Astrocyte of the cerebellum (primary cell): ENCODE data around the gene OR5L2.
"Not testable (repeated sequence)": the region's sequence is repeated elsewhere in the genome, so short reads cannot be mapped to it uniquely, and the experiment has no call there.

Experiments used
- DNase-seq: peaks from one replicate; pipeline ENCODE4 v3.0.0-alpha.2; 2011; ENCODE audit warnings: low read depth
- H3K4me3 ChIP-seq: 2 replicates; pipeline ENCODE4 v1.5.1; 2011; ENCODE audit warnings: mild to moderate bottlenecking, low read depth, low read length, moderate library complexity
- in situ Hi-C: cut with HindIII; loops from 2 replicates; pipeline ENCODE4 v1.10.0; 2017; ENCODE audit warnings: low sequenced_read_pairs
- TF ChIP-seq, protein P1 (sequence below): IDR thresholded peaks from 2 replicates; pipeline ENCODE4 v1.5.1; 2012; ENCODE audit warnings: low read length, low read depth, moderate library complexity, mild to moderate bottlenecking; ENCODE audit errors: missing control alignments

OR5L2 gene

DNA sequence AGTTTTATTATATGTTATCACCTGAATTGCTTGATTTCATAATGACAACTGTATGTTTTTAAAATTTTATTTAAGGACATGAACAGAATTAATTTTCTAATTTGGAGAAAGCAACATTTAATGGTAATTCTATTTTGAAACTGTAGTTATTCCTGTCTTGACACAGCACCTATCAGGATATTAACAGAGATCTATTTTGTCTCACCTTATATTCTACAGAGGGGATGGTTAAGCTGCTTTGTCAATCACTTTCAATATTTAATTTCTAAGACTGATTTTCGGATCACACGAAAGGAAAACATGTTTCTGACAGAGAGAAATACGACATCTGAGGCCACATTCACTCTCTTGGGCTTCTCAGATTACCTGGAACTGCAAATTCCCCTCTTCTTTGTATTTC is 11.4 kb downstream of the OR5L2 start, which contains the start of gene OR5D16:
Gene OR5D16 (plus strand): TSS at position 301 of the 400 bp plus-strand sequence. CDS start 0 bp downstream, at position 301.
- in situ Hi-C loops = no loop called here
- H3K4me3 ChIP-seq = no peak within 1 kb of the TSS
- no peak for DNase-seq
- TF ChIP-seq, protein P1, sequence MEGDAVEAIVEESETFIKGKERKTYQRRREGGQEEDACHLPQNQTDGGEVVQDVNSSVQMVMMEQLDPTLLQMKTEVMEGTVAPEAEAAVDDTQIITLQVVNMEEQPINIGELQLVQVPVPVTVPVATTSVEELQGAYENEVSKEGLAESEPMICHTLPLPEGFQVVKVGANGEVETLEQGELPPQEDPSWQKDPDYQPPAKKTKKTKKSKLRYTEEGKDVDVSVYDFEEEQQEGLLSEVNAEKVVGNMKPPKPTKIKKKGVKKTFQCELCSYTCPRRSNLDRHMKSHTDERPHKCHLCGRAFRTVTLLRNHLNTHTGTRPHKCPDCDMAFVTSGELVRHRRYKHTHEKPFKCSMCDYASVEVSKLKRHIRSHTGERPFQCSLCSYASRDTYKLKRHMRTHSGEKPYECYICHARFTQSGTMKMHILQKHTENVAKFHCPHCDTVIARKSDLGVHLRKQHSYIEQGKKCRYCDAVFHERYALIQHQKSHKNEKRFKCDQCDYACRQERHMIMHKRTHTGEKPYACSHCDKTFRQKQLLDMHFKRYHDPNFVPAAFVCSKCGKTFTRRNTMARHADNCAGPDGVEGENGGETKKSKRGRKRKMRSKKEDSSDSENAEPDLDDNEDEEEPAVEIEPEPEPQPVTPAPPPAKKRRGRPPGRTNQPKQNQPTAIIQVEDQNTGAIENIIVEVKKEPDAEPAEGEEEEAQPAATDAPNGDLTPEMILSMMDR = no peak

DNA sequence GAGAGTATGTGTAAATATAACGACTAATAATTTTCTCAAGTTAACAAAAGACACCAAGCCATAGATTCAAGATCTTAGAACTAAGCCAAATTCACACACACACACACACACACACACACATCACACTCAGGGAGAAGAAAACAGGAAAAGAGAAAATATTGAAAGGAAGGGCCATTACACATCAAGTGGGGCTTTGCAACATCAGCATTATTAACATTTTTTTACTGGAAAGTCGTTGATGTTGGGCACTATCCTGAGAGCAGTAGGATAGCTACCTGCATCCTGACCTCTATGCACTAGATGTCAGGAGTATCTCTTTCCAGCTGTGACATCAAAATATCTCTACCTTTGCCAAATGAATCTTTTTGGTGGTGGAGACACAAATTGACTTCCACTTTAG is 20.4 kb downstream of the OR5L2 start:
- TF ChIP-seq, protein P1 = no peak
- in situ Hi-C loops = no loop called here
- no peak for DNase-seq
- H3K4me3 ChIP-seq = no peak overlapping the region

DNA sequence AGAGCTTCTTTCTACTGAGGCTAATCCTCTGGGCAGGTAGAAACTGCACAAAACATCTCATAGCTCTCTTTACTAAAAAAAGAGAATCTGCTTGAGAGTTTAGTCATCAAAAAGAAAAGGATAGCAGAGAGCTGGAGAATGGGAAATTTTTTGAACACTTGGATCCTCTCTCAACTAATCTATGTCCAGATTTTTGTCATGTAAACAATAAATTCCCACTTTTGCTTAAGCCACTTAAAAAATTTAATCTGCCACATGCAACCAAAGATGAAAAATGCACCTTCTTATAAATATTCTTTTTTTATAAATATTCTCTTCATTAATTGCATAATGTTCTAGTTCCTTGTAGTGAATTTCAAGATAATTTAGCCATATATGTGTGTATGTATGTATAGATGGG is 22.0 kb downstream of the OR5L2 start:
- TF ChIP-seq, protein P1 = no peak
- in situ Hi-C loops = no loop called here
- DNase-seq = no peak
- H3K4me3 ChIP-seq = no peak overlapping the region

DNA sequence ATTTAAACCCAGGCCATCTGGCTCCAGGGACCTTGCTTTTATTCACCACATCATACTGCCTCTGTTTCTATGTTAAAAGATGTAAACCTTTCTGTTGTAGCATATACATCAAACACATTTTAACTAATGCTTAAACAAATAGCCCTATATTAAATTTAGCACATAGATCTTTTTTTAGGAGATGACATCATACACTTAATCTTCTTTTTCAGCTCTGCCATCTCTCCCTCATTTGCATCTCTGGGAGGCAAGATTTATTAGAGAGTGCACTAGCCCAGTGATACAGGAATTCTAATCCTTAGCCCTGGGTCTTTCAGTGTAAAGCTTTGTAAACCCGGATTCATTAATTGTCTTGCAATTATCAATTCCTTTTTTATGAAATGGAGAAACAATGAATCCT is 25.1 kb downstream of the OR5L2 start:
- no peak for DNase-seq
- in situ Hi-C loops = no loop called here
- no peak overlapping the region for H3K4me3 ChIP-seq
- TF ChIP-seq, protein P1 = no peak

DNA sequence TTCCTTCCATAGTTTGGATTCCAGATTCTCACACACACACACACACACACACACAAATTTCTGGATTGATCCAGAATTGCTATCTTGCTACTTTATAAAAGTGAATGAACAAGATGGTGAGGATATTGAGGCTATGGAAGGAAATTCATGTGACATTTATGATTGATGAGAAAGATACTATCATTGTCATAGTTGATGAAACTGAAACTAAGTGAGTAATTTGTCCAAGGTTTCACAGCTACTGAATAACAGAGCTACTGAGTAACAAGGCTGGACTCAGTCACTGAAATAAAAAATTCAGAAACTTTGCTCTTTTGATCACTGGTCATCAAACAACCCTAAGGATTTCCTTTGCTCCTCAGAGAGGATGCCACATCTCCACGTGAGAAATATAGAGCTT is 27.7 kb downstream of the OR5L2 start:
- no peak for DNase-seq
- H3K4me3 ChIP-seq = no peak overlapping the region
- in situ Hi-C loops = no loop called here
- TF ChIP-seq, protein P1 = no peak

DNA sequence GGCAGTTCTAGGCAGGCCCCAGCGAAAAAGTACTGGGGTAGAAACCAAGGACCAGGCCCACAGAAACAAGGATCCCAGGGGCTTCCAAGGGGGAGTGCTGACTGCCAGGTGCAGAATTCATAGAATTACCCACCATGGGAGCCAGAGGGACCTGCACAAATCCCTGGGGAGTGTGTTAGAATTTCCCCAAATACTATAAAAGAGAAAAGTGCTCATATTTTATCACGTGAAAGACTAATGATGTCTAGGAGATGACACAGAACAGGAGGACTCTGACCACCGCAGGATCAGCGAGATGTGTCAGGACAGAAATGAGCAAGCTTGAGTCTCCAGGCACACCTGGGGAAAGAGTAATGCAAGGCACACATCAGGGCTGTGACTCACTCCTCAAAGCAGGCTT is 40.3 kb downstream of the OR5L2 start:
- in situ Hi-C loops, H3K4me3 ChIP-seq: not testable (repeated sequence)

DNA sequence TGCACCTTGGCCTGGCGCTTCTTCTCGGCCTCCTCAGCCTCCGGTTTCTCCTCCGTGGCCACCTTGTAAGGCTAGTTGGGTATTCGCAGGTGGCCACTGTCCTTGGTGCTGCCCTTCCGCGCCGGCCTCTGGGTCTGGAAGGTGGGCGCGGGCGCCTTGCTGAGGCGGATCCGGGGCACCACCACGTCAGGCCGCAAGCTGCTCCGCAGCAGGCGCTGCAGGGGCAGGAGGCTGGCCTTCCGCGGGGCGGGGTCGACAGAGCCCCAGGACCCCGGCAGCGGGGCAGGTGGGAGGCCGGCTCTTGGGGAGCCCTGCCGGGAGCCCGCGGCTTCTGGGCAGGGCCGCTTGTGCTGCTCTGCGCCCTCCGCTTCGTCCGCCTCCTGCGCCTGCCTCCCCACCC is 45.7 kb downstream of the OR5L2 start:
- in situ Hi-C loops = not testable (repeated sequence)

More for the DNA sequence above, 40.3 kb downstream of the OR5L2 start:
- not testable (repeated sequence) for DNase-seq

DNA sequence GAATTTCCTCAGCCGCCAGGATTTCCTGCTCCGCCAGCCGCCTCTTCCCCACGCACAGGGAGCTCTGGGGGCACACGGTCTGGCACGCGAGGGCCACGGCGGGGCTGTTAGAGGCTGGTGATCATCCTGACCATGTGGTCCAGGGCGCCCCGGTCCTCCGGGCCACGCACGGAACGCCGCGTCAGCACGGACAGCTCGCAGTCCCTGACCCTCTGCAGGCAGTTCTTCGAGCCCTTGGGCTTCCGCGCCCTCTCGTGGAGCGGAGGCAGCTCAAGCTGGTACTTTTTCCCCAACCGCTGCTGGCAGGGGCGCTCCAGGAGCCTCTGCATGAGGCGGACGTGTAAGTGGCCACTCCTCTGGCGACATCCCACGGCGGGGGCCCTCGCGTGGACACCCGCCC is 46.1 kb downstream of the OR5L2 start:
- in situ Hi-C loops, H3K4me3 ChIP-seq, DNase-seq: not testable (repeated sequence)

More for the DNA sequence above, 45.7 kb downstream of the OR5L2 start:
- not testable (repeated sequence) for DNase-seq, H3K4me3 ChIP-seq
